H1 (cell line): ENCODE results near the gene CTNND2. TPM values are rescaled to one million over a fixed set of nuclear protein-coding genes. Genes with fewer than 3 reads are reported as not detected.

ENCODE experiments used
- CHD2 ChIP-seq: IDR thresholded peaks from 2 replicates; pipeline ENCODE4 v1.6.1; 2012; ENCODE audit warnings: low read length, improper control_type of control experiment
- EP300 ChIP-seq, 2 experiments: IDR thresholded peaks; 1 replicate in 1 of 2; 2 replicates in 1 of 2; pipeline ENCODE4 v1.6.1; 2011 to 2012; ENCODE audit warnings: low read depth in 2 of 2, low read length in 2 of 2, mild to moderate bottlenecking in 2 of 2, borderline replicate concordance in 1 of 2, inconsistent platforms in 1 of 2, moderate library complexity in 1 of 2
- SUZ12 ChIP-seq: fragments of 200-600 bp; sonication (generic); IDR thresholded peaks from 2 replicates; pipeline ENCODE4 v1.6.1; 2012; ENCODE audit warnings: mild to moderate bottlenecking, inconsistent platforms, low read length, moderate library complexity, mixed read lengths
- TAF7 ChIP-seq: optimal IDR thresholded peaks from 2 replicates; pipeline ENCODE3; 2011; ENCODE audit warnings: low read depth, mild to moderate bottlenecking, inconsistent platforms, low read length, moderate library complexity, borderline replicate concordance
- polyA plus RNA-seq, 7 experiments: library from polyadenylated mRNA; depleted of rRNA in 3 of 7; stranded (reverse) in 5 of 7; unstranded in 2 of 7; fragments of >200 nt in 5 of 7; fragments of 200-250 nt in 2 of 7; gene quantifications; 1 replicate in 5 of 7; 2 replicates in 1 of 7; 4 replicates in 1 of 7; pipeline versions ENCODE4 v1.2.1 to v1.2.3, GENCODE V29; 2011 to 2013; ENCODE audit warnings: missing spikeins in 2 of 7, mixed read lengths in 2 of 7
- total RNA-seq: library from RNA; stranded (reverse); fragmentation: NEBNext Ultra II Directional; extraction: Animal tissue kit (Norgen Biotek cat#: 25700); gene quantifications from 2 replicates; pipeline ENCODE4 v1.2.1, GENCODE V29; 2021
- TF ChIP-seq, protein P1 (sequence below), 3 experiments: IDR thresholded peaks; 1 replicate in 2 of 3; 2 replicates in 1 of 3; pipeline versions ENCODE4 v1.5.1 to v1.6.1; 2011; ENCODE audit warnings: low read length in 3 of 3, mild to moderate bottlenecking in 3 of 3, inconsistent platforms in 2 of 3, low read depth in 1 of 3, moderate library complexity in 1 of 3; ENCODE audit not compliant: insufficient read depth in 1 of 3; ENCODE audit errors: control extremely low read depth in 1 of 3
- TF ChIP-seq, protein P2 (sequence below): IDR thresholded peaks from 2 replicates; pipeline ENCODE4 v1.6.1; 2012; ENCODE audit warnings: inconsistent platforms
- TF ChIP-seq, protein P3 (sequence below): IDR thresholded peaks from 2 replicates; pipeline ENCODE4 v1.6.1; 2012; ENCODE audit warnings: inconsistent platforms

The CTNND2 gene
- total and polyA plus RNA-seq, 2 of the 8 experiments (the other 6 are each of a cell fraction or from before 2014, with no cell fraction given), result 7.4 to 14.2 TPM

DNA sequence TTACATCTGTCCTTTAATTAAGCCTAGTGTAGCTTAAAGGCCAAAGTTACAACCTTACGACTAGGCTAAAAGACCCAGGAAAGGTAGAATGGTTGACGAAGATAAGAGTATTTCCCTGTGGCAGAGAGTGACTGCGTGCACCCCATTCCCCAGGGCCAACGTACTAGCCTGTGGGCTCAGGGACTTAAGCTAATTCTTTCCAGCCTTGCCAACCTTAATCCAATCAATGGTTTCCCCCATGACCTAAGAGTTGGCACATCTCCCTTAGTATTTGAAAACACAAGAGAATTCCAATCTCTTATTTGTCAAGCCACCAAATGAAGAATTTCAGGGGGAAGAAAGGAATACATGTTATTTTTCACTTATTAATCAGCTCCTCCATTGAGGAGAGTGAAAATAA, 16.0 kb downstream of the CTNND2 start (continued):
- TF ChIP-seq, protein P1, sequence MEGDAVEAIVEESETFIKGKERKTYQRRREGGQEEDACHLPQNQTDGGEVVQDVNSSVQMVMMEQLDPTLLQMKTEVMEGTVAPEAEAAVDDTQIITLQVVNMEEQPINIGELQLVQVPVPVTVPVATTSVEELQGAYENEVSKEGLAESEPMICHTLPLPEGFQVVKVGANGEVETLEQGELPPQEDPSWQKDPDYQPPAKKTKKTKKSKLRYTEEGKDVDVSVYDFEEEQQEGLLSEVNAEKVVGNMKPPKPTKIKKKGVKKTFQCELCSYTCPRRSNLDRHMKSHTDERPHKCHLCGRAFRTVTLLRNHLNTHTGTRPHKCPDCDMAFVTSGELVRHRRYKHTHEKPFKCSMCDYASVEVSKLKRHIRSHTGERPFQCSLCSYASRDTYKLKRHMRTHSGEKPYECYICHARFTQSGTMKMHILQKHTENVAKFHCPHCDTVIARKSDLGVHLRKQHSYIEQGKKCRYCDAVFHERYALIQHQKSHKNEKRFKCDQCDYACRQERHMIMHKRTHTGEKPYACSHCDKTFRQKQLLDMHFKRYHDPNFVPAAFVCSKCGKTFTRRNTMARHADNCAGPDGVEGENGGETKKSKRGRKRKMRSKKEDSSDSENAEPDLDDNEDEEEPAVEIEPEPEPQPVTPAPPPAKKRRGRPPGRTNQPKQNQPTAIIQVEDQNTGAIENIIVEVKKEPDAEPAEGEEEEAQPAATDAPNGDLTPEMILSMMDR (IDR thresholded peaks at IDR 0.05; ENCODE audit: control extremely low read depth in 1 of 3, insufficient read depth in 1 of 3, low read depth in 1 of 3, low read length in 3 of 3), result no peak
- TF ChIP-seq TAF7, result no peak
- no peak for TF ChIP-seq CHD2
- TF ChIP-seq, protein P2, sequence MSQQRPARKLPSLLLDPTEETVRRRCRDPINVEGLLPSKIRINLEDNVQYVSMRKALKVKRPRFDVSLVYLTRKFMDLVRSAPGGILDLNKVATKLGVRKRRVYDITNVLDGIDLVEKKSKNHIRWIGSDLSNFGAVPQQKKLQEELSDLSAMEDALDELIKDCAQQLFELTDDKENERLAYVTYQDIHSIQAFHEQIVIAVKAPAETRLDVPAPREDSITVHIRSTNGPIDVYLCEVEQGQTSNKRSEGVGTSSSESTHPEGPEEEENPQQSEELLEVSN, result no peak
- TF ChIP-seq EP300 (IDR thresholded peaks at IDR 0.05; ENCODE audit: borderline replicate concordance in 1 of 2, low read depth in 2 of 2, low read length in 2 of 2), result no peak
- TF ChIP-seq, protein P3, sequence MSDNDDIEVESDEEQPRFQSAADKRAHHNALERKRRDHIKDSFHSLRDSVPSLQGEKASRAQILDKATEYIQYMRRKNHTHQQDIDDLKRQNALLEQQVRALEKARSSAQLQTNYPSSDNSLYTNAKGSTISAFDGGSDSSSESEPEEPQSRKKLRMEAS, result no peak
- no peak for TF ChIP-seq SUZ12
